ENCODE measurements around the gene ZNF610. TPM values are rescaled to one million over a fixed set of nuclear protein-coding genes. Genes with fewer than 3 reads are reported as not detected.

The ZNF610 gene
- total RNA-seq, 1 donor from 2014 or later: 9.9 TPM

DNA sequence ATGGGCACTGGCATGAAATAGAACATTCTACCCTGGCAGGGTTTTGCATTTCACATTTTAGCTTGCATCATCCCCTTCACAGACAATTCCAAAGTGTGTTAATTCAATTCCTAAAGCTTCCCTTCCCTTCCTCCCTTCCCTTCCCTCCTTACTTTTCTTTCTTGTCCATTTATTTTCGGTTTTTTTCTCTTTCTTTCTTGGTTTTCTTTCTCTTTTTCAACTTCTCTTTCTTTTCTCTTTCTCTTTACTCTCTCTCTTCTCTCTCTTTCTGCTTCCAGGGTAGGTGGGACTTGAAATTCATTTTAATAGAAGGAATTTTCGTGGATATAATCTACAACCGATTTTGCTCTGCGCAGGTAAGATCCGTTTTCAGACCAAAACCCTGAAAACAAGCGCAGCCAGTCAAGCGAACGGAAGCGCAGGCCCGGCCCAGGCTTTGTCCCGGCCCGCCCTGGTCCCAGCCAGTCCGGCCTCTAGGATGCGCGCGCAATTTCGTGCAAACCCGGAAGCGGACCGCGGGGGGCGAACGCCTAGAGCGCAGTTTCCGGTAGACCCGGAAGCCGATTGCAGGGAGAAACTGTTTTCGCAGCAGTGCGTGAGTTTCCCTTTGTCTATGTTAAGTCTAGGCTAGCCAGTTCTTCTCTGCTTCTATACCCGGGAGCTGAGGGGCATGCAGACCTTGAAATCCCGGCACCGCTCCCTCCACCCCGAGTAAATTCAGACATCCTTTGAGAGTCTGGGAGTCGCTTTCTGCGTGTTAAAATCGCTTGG, 61.5 kb downstream of the ZNF610 start, which contains the start of gene ZNF528:
TSS of gene ZNF528 (plus strand) at position 540 of the 771 bp plus-strand sequence. CDS start 4,165 bp downstream, outside the sequence.
- peak; percentile 98 for DNase-seq (ENCODE audit: low spot score)

GRCh38 chr19:52398081-52398441, 62.0 kb downstream of the ZNF610 start:
- DNase-seq (ENCODE audit: low spot score): peak; percentile 1

DNA sequence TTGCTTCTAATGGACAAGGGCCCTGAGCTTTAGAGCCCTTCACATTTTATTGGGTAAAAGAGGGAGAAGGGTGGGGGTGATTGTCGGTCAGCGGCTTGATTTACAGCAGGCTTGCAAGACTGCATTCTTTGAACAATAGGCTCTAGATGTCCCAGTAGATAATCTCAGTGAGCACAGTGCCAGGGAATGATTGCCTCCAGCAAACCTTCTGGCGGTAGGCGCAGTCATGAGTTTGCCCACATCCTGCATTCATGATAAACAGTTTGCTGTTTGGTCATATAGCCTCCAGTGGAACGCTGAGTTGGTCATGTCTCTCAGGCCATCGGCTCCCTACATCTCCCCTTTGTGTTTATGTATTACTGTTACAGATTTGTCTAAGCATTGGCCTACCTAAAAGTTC, 74.2 kb downstream of the ZNF610 start:
- DNase-seq (ENCODE audit: low spot score): no peak

DNA sequence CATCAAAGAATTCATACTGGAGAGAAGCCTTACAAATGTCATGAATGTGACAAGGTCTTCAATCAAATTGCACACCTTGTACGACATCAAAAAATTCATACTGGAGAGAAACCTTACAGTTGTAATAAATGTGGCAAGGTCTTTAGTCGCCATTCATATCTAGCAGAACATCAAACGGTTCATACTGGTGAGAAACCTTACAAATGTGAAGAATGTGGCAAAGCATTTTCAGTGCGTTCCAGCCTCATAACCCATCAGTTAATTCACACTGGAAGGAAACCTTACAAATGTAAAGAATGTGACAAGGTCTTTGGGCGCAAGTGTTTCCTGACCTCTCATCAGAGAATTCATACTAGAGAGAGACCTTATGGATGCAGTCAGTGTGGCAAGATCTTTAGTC, 79.7 kb downstream of the ZNF610 start:
- no peak for DNase-seq (ENCODE audit: low spot score)

Other genes starting within 250 kb of the ZNF610 start
- gene ZNF841, start 240.5 kb upstream of the ZNF610 start, total RNA-seq (ENCODE audit: insufficient read depth, low replicate concordance): 58.5 TPM
- gene ZNF616, start 196.3 kb upstream of the ZNF610 start, total RNA-seq (ENCODE audit: insufficient read depth, low replicate concordance): 19.7 TPM
- 11.6 TPM for gene ZNF836, start 164.6 kb upstream of the ZNF610 start, total RNA-seq (ENCODE audit: insufficient read depth, low replicate concordance)
- gene PPP2R1A, start 146.2 kb upstream of the ZNF610 start, total RNA-seq (ENCODE audit: insufficient read depth, low replicate concordance): 39.5 TPM
- gene ZNF766, start 66.7 kb upstream of the ZNF610 start, total RNA-seq (ENCODE audit: insufficient read depth, low replicate concordance): 25.3 TPM
- 12.3 TPM for gene ZNF480, start 39.1 kb upstream of the ZNF610 start, total RNA-seq (ENCODE audit: insufficient read depth, low replicate concordance)
- gene ZNF880, start 33.7 kb downstream of the ZNF610 start, total RNA-seq (ENCODE audit: insufficient read depth, low replicate concordance): 52.2 TPM
- gene ZNF528, start 61.6 kb downstream of the ZNF610 start, total RNA-seq (ENCODE audit: insufficient read depth, low replicate concordance): 36.4 TPM
- gene ZNF534, start 92.9 kb downstream of the ZNF610 start, total RNA-seq (ENCODE audit: insufficient read depth, low replicate concordance): 6.5 TPM
- 9.4 TPM for gene ZNF578, start 117.3 kb downstream of the ZNF610 start, total RNA-seq (ENCODE audit: insufficient read depth, low replicate concordance)
- gene ZNF808, start 191.4 kb downstream of the ZNF610 start, total RNA-seq (ENCODE audit: insufficient read depth, low replicate concordance): 13.2 TPM
- gene ZNF701, start 234.0 kb downstream of the ZNF610 start, total RNA-seq (ENCODE audit: insufficient read depth, low replicate concordance): 23.1 TPM

Measured in umbilical cord (tissue), 2 donors.